ENCODE data around the gene ZNF736. TPM values are rescaled to one million over a fixed set of nuclear protein-coding genes. Genes with fewer than 3 reads are reported as not detected.
"Not testable (repeated sequence)": the region's sequence is repeated elsewhere in the genome, so short reads cannot be mapped to it uniquely, and the experiment has no call there.

Gene ZNF736
- polyA plus RNA-seq, 1 donor (not counting 4 experiments of a cell fraction or from before 2014, with no cell fraction given) = 8.2 TPM

GRCh38 chr7:64277630-64278029, 36.1 kb upstream of the ZNF736 start:
- no peak for FAIRE-seq
- H3K27me3 ChIP-seq (ENCODE audit: control insufficient read depth, extremely low read depth, insufficient read depth, low read length) = no peaks in the 10 kb centered on the region
- H3K4me1 ChIP-seq (ENCODE audit: control insufficient read depth, extremely low read depth, insufficient read depth, low read length) = no peaks in the 10 kb centered on the region
- H3K9ac ChIP-seq (ENCODE audit: control insufficient read depth, extremely low read depth, insufficient read depth, low read length) = no peak overlapping the region
- no peak overlapping the region for H2AFZ ChIP-seq (ENCODE audit: control insufficient read depth, low read length)
- no peaks in the 10 kb centered on the region for H3K9me1 ChIP-seq (ENCODE audit: control insufficient read depth, extremely low read depth, insufficient read depth, low read length)
- H3K4me3 ChIP-seq (ENCODE audit: control insufficient read depth in 2 of 3, extremely low read depth in 1 of 3, insufficient read depth in 2 of 3, low read depth in 1 of 3, low read length in 3 of 3) = no peak overlapping the region
- no peaks in the 10 kb centered on the region for H3K36me3 ChIP-seq (ENCODE audit: control insufficient read depth in 2 of 2, extremely low read depth in 1 of 2, insufficient read depth in 2 of 2, low read length in 2 of 2)
- no peaks in the 10 kb centered on the region for H4K20me1 ChIP-seq (ENCODE audit: control insufficient read depth, extremely low read depth, insufficient read depth, low read length)
- H3K9me3 ChIP-seq (ENCODE audit: control insufficient read depth, low read depth, low read length) = no peaks in the 10 kb centered on the region
- H3K4me2 ChIP-seq (ENCODE audit: control insufficient read depth, extremely low read depth, insufficient read depth, low read depth, low read length) = no peak overlapping the region
- H3K27ac ChIP-seq (ENCODE audit: control insufficient read depth, insufficient read depth, low read length) = no peak overlapping the region
- dilution Hi-C loops (cut with MboI; ENCODE audit: extremely low pct_ligation_motif_present, low sequenced_read_pairs) = no loop called here
- TF ChIP-seq EZH2 (IDR thresholded peaks at IDR 0.05; ENCODE audit: low read length) (no peak), CTCF (optimal IDR thresholded peaks at IDR 0.05 in 1 of 3, IDR thresholded peaks at IDR 0.05 in 1 of 3, conservative IDR thresholded peaks at IDR 0.05 in 1 of 3; ENCODE audit: extremely low read depth in 1 of 3, insufficient read depth in 2 of 3, low read length in 3 of 3) (no peak)
- H3K79me2 ChIP-seq (ENCODE audit: control insufficient read depth, insufficient read depth, low read length) = no peaks in the 10 kb centered on the region
- no peak for DNase-seq (ENCODE audit: low read depth, low spot score)

- Histone ChIP-seq H2AFZ (ENCODE audit: control insufficient read depth, low read length) (no peak overlapping the region), H4K20me1 (ENCODE audit: control insufficient read depth, extremely low read depth, insufficient read depth, low read length) (no peaks in the 10 kb centered on the region), H3K27me3 (ENCODE audit: control insufficient read depth, extremely low read depth, insufficient read depth, low read length) (no peaks in the 10 kb centered on the region), H3K4me1 (ENCODE audit: control insufficient read depth, extremely low read depth, insufficient read depth, low read length) (no peaks in the 10 kb centered on the region), H3K9me3 (ENCODE audit: control insufficient read depth, low read depth, low read length) (peaks cover 2% of the 10 kb centered on the region), H3K4me3 (ENCODE audit: control insufficient read depth in 2 of 3, extremely low read depth in 1 of 3, insufficient read depth in 2 of 3, low read depth in 1 of 3, low read length in 3 of 3) (no peak overlapping the region), H3K36me3 (ENCODE audit: control insufficient read depth in 2 of 2, extremely low read depth in 1 of 2, insufficient read depth in 2 of 2, low read length in 2 of 2) (no peaks in the 10 kb centered on the region), H3K27ac (ENCODE audit: control insufficient read depth, insufficient read depth, low read length) (no peak overlapping the region), H3K9me1 (ENCODE audit: control insufficient read depth, extremely low read depth, insufficient read depth, low read length) (no peaks in the 10 kb centered on the region), H3K79me2 (ENCODE audit: control insufficient read depth, insufficient read depth, low read length) (no peaks in the 10 kb centered on the region), H3K9ac (ENCODE audit: control insufficient read depth, extremely low read depth, insufficient read depth, low read length) (no peak overlapping the region), H3K4me2 (ENCODE audit: control insufficient read depth, extremely low read depth, insufficient read depth, low read depth, low read length) (no peak overlapping the region)
- DNase-seq (ENCODE audit: low read depth, low spot score) = no peak
- dilution Hi-C loops (cut with MboI; ENCODE audit: extremely low pct_ligation_motif_present, low sequenced_read_pairs) = no loop called here
- no peak for FAIRE-seq
- TF ChIP-seq CTCF (optimal IDR thresholded peaks at IDR 0.05 in 1 of 3, IDR thresholded peaks at IDR 0.05 in 1 of 3, conservative IDR thresholded peaks at IDR 0.05 in 1 of 3; ENCODE audit: extremely low read depth in 1 of 3, insufficient read depth in 2 of 3, low read length in 3 of 3) = no peak
- no peak for TF ChIP-seq EZH2 (IDR thresholded peaks at IDR 0.05; ENCODE audit: low read length)
Observed at GRCh38 chr7:64294701-64295420, 18.9 kb upstream of the ZNF736 start.

- H2AFZ ChIP-seq (ENCODE audit: control insufficient read depth, low read length); H4K20me1 ChIP-seq (ENCODE audit: control insufficient read depth, extremely low read depth, insufficient read depth, low read length); FAIRE-seq; H3K27me3 ChIP-seq (ENCODE audit: control insufficient read depth, extremely low read depth, insufficient read depth, low read length); H3K36me3 ChIP-seq (ENCODE audit: control insufficient read depth in 2 of 2, extremely low read depth in 1 of 2, insufficient read depth in 2 of 2, low read length in 2 of 2); H3K4me1 ChIP-seq (ENCODE audit: control insufficient read depth, extremely low read depth, insufficient read depth, low read length); dilution Hi-C loops (cut with MboI; ENCODE audit: extremely low pct_ligation_motif_present, low sequenced_read_pairs); H3K9me3 ChIP-seq (ENCODE audit: control insufficient read depth, low read depth, low read length); H3K9ac ChIP-seq (ENCODE audit: control insufficient read depth, extremely low read depth, insufficient read depth, low read length); H3K27ac ChIP-seq (ENCODE audit: control insufficient read depth, insufficient read depth, low read length); H3K4me3 ChIP-seq (ENCODE audit: control insufficient read depth in 2 of 3, extremely low read depth in 1 of 3, insufficient read depth in 2 of 3, low read depth in 1 of 3, low read length in 3 of 3); H3K9me1 ChIP-seq (ENCODE audit: control insufficient read depth, extremely low read depth, insufficient read depth, low read length); H3K4me2 ChIP-seq (ENCODE audit: control insufficient read depth, extremely low read depth, insufficient read depth, low read depth, low read length); DNase-seq (ENCODE audit: low read depth, low spot score); H3K79me2 ChIP-seq (ENCODE audit: control insufficient read depth, insufficient read depth, low read length): not testable (repeated sequence)
Observed at GRCh38 chr7:64297418-64297817, 16.3 kb upstream of the ZNF736 start.
